Measurements from ENCODE around the gene ATP7A. TPM values are rescaled to one million over a fixed set of nuclear protein-coding genes. Genes with fewer than 3 reads are reported as not detected.

ATP7A gene
- polyA plus RNA-seq, 2 of the 4 experiments (the other 2 are of a cell fraction), result 6.5 to 12.2 TPM

DNA sequence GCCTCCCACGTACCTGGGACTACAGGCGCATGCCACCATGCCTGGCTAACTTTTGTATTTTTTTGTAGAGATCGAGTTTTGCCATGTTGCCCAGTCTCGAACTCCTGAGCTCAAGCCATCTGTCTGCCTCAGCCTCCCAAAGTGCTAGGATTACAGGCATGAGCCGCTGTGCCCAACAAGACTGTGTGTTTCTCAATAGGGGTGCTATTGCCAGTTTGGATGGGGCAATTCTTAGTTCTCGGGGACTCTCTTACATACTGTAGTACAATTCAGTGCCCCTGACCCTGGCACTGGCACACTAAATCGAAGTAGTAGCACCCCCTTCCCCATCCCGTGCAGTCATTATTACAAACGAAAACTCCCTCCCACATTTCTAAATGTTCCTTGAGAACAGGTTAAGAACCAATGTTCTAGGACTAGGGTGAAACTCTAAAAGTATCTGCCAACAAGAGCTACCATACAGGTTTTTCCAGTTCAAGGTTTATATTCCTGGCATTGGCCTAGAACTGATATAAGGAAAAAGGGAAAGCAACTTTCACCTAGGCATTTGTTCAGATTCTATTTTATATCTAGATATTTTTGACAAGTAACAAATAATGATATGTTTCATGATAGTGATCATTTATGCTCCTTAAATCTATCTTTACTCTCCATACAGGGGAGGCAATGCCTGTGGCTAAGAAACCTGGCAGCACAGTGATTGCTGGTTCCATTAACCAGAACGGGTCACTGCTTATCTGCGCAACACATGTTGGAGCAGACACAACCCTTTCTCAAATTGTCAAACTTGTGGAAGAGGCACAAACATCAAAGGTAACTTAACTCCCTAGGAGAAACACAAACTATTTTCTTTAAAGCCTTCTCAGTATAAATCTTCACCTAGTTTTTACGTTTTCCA is 109.3 kb downstream of the ATP7A start:
- H3K27ac ChIP-seq, result no peak overlapping the region
- TF ChIP-seq FOXS1 (CRISPR knock-in tag; IDR thresholded peaks at IDR 0.05), result no peak
- TF ChIP-seq USF2 (IDR thresholded peaks at IDR 0.05), result no peak
- TF ChIP-seq HDAC2 (IDR thresholded peaks at IDR 0.05), result no peak
- TF ChIP-seq TFCP2L1 (CRISPR knock-in tag; IDR thresholded peaks at IDR 0.05), result no peak
- TF ChIP-seq GATA3 (IDR thresholded peaks at IDR 0.05; ENCODE audit: borderline replicate concordance), result no peak
- no peak for TF ChIP-seq KDM1A (IDR thresholded peaks at IDR 0.05; ENCODE audit: low read depth)
- TF ChIP-seq ZC3H11A (IDR thresholded peaks at IDR 0.05), result no peak
- TF ChIP-seq ZNF302 (CRISPR knock-in tag; IDR thresholded peaks at IDR 0.05), result no peak
- TF ChIP-seq FOSL2 (IDR thresholded peaks at IDR 0.05), result no peak
- no peak for TF ChIP-seq FOSL2 (CRISPR knock-in tag; IDR thresholded peaks at IDR 0.05)
- H3K4me3 ChIP-seq, result no peak overlapping the region
- ATAC-seq (no peak), DNase-seq (ENCODE audit: low read depth in 1 of 2, low spot score in 1 of 2) (no peak), FAIRE-seq (no peak)
- 77% methylated on average over 12 of the region's 12 CpGs for WGBS (ENCODE audit: missing lambda C conversion rate)
- no peak overlapping the region for H3K4me2 ChIP-seq
- H3K9me3 ChIP-seq, result no peaks in the 10 kb centered on the region
- CTCF ChIA-PET, result no interaction called here
- POLR2A ChIA-PET, result interaction anchor here (0.6 kb wide), 1 partner anchor 110 kb away, joined by 7 read pairs; the partner anchor contains the start of gene ATP7A
- H3K4me1 ChIP-seq, result peaks cover 3% of the 10 kb centered on the region; the same call in 1 of the 3 replicates

DNA sequence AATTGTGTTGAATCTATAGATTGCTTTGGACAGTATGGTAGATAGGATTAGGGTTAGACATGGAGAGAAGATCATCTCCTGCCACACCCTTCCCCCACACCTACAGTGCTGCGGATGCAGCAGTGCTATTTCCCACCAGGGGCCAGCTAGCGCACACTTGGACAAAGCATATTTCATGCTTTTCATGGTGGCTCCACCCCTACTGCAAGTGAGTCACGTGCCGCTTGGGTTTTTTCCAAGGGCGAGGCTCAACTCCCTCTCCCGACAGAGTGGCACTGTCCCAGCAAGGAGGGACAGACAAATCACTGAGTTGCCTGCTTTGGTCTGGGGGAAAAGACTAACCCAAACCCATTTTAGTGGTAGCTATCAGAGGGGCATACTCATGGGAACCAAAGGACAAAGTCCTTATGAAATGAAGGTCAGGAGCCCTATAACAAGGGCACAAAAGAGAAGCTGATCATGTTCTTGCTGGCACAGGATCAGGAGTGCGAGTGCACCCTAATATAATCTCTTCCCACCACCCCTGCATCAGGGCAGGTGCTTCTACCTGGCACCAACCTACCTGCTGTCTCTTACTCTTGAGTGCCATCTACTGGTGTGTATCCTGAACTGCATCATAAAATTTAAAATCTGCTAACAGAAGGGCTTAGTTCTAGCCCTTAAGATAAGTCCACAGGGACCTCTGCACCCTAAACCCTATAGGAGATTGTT is 114.0 kb downstream of the ATP7A start:
- FAIRE-seq, result peak; percentile 90
- 33% methylated on average over 7 of the region's 7 CpGs for WGBS (ENCODE audit: missing lambda C conversion rate)

More for the DNA sequence above, 114.0 kb downstream of the ATP7A start:
- H3K9me3 ChIP-seq, result no peaks in the 10 kb centered on the region
- H3K4me2 ChIP-seq, result peak overlapping the region; percentile 33; the same call in 1 of the 3 replicates
- DNase-seq (ENCODE audit: low read depth in 1 of 2, low spot score in 1 of 2), result peak; percentile 18 to 33
- no peak for TF ChIP-seq JUNB (IDR thresholded peaks at IDR 0.05)
- TF ChIP-seq MAX (IDR thresholded peaks at IDR 0.05), result no peak
- TF ChIP-seq ZC3H11A (IDR thresholded peaks at IDR 0.05), result no peak
- TF ChIP-seq RFX5 (IDR thresholded peaks at IDR 0.05), result no peak
- TF ChIP-seq CTCF (IDR thresholded peaks at IDR 0.05), result peak; percentile 65
- no peak for TF ChIP-seq PBX3 (IDR thresholded peaks at IDR 0.05)
- TF ChIP-seq USF2 (IDR thresholded peaks at IDR 0.05), result peak; percentile 58
- TF ChIP-seq RAD21 (conservative IDR thresholded peaks at IDR 0.05 in 1 of 2, IDR thresholded peaks at IDR 0.05 in 1 of 2), result peak; percentile 82 to 84
- TF ChIP-seq SMC3 (IDR thresholded peaks at IDR 0.05), result peak; percentile 80
- no peak for TF ChIP-seq E2F6 (IDR thresholded peaks at IDR 0.05; ENCODE audit: borderline replicate concordance, low read depth)
- TF ChIP-seq MAFK (IDR thresholded peaks at IDR 0.05; ENCODE audit: partially characterized antibody), result no peak
- no peak for TF ChIP-seq KDM1A (IDR thresholded peaks at IDR 0.05; ENCODE audit: low read depth)
- no peak for TF ChIP-seq RCOR1 (IDR thresholded peaks at IDR 0.05; ENCODE audit: low read depth, low read length)
- no peak for TF ChIP-seq EP300 (IDR thresholded peaks at IDR 0.05)
- TF ChIP-seq PHF8 (IDR thresholded peaks at IDR 0.05; ENCODE audit: borderline replicate concordance, low read depth), result no peak
- no peak for TF ChIP-seq MYC (IDR thresholded peaks at IDR 0.05; ENCODE audit: borderline replicate concordance, low read length)
- TF ChIP-seq POLR2A (IDR thresholded peaks at IDR 0.05; ENCODE audit: low read length), result no peak
- H3K4me3 ChIP-seq, result no peak overlapping the region
- H3K4me1 ChIP-seq, result peaks cover 3% of the 10 kb centered on the region; the same call in 1 of the 3 replicates
- ChIA-PET POLR2A (interaction anchor here (1.8 kb wide), 1 partner anchor 125 kb away, joined by 7 read pairs; the partner anchor contains the start of gene COX7B), CTCF (interaction anchor here (0.6 to 3.6 kb wide), 27 partner anchors 9 to 1746 kb away, joined by 3 to 52 read pairs (median 4); partner anchors contain the start of genes ATP7A, COX7B and MAGT1)
- ATAC-seq, result peak; percentile 34 to 66; a peak in 4 of 6 replicates
- 0 out of 6 replicates have a peak overlapping the region, but pooled peaks of 1 of the 2 experiments have one; percentile 28 for H3K27ac ChIP-seq
